A549 (cell line): ENCODE results near the gene LMAN2L. TPM values are rescaled to one million over a fixed set of nuclear protein-coding genes. Genes with fewer than 3 reads are reported as not detected.

Source experiments
- ATAC-seq, 2 experiments: fragments of 200-7000 bp in 1 of 2; fragments of >200 bp in 1 of 2; cut with Nextera tagmentation in 1 of 2; cut with Tn5 transposase in 1 of 2; 3 replicates each; pipeline versions ENCODE4 v1.8.0 to v1.9.1; 2018 to 2020; ENCODE audit warnings: mild to moderate bottlenecking in 1 of 2, moderate library complexity in 1 of 2
- CTCF ChIA-PET: fragments of 300-600 bp; sonication (Branson Sonifier 250); formaldehyde crosslinking; extraction: SDS; loops from one replicate; lab custom pipeline; 2021; ENCODE audit warnings: antibody characterized with exemption, inconsistent platforms; lab: Yijun Ruan, JAX
- POLR2A ChIA-PET: fragments of 350-600 bp; formaldehyde crosslinking; extraction: SDS; loops from one replicate; lab custom pipeline; 2021; ENCODE audit warnings: antibody characterized with exemption, inconsistent platforms; lab: Yijun Ruan, JAX
- DNase-seq, 2 experiments: peaks; one replicate each; pipeline versions ENCODE4 v3.0.0 to v3.0.0-alpha.2; 2011 to 2016; ENCODE audit warnings: low read depth in 1 of 2, low spot score in 1 of 2
- FAIRE-seq: peaks from 2 replicates; lab custom pipeline; 2011; peaks lifted over from hg19 to GRCh38; lab: Jason Lieb, UNC
- H3K27ac ChIP-seq, 2 experiments: fragments of >200 bp; sonication (Bioruptor Twin); formaldehyde crosslinking; 3 replicates each; pipeline ENCODE4 v1.5.1; 2016 to 2017
- H3K4me1 ChIP-seq: fragments of >200 bp; sonication (Bioruptor Twin); formaldehyde crosslinking; 3 replicates; pipeline ENCODE4 v1.6.1; 2016
- H3K4me2 ChIP-seq: fragments of >200 bp; sonication (Bioruptor Twin); formaldehyde crosslinking; 3 replicates; pipeline ENCODE4 v1.6.1; 2016
- H3K4me3 ChIP-seq: fragments of >200 bp; sonication (Bioruptor Twin); formaldehyde crosslinking; 3 replicates; pipeline ENCODE4 v1.5.1; 2016
- H3K9me3 ChIP-seq: fragments of >200 bp; sonication (Bioruptor Twin); formaldehyde crosslinking; 3 replicates; pipeline ENCODE4 v1.6.1; 2016
- BCL3 ChIP-seq: fragments of >200 bp; sonication (Bioruptor Twin); formaldehyde crosslinking; IDR thresholded peaks from 3 replicates; pipeline ENCODE4 v1.6.1; 2016
- CHD2 ChIP-seq: fragments of 150-350 bp; IDR thresholded peaks from 2 replicates; pipeline ENCODE4 v1.6.1; 2014; ENCODE audit warnings: low read length; ENCODE audit not compliant: partially characterized antibody
- CHD4 ChIP-seq: fragments of 200-600 bp; sonication (generic); IDR thresholded peaks from 2 replicates; pipeline ENCODE4 v1.6.1; 2016; ENCODE audit warnings: antibody characterized with exemption, mild to moderate bottlenecking, borderline replicate concordance
- CTCF ChIP-seq: fragments of >200 bp; sonication (Bioruptor Twin); formaldehyde crosslinking; IDR thresholded peaks from 3 replicates; pipeline ENCODE4 v1.5.1; 2016
- EP300 ChIP-seq, 2 experiments: fragments of >200 bp; sonication (Bioruptor Twin); formaldehyde crosslinking; IDR thresholded peaks; 2 replicates in 1 of 2; 3 replicates in 1 of 2; pipeline ENCODE4 v1.6.1; 2016 to 2017
- FOSL2 ChIP-seq, 2 experiments: fragments of 450-650 bp in 1 of 2; fragments of >200 bp in 1 of 2; sonication (Bioruptor Twin) in 1 of 2; formaldehyde crosslinking; IDR thresholded peaks; 2 replicates each; pipeline versions ENCODE4 v1.5.0 to v1.6.1; 2016 to 2020; ENCODE audit warnings: mild to moderate bottlenecking in 1 of 2, moderate library complexity in 1 of 2
- FOXS1 ChIP-seq: fragments of 250-450 bp; sonication (Bioruptor Pico); IDR thresholded peaks from 2 replicates; pipeline ENCODE4 v1.5.0; 2020; ENCODE audit warnings: mild to moderate bottlenecking, moderate library complexity
- HDAC2 ChIP-seq: fragments of 200-600 bp; sonication (generic); IDR thresholded peaks from 2 replicates; pipeline ENCODE4 v1.6.1; 2016
- JUN ChIP-seq, 2 experiments: fragments of >200 bp; sonication (Bioruptor Twin); formaldehyde crosslinking; IDR thresholded peaks; 2 replicates in 1 of 2; 3 replicates in 1 of 2; pipeline ENCODE4 v1.6.1; 2016 to 2017
- KDM5A ChIP-seq: fragments of 200-600 bp; sonication (generic); IDR thresholded peaks from 2 replicates; pipeline ENCODE4 v1.6.1; 2016; ENCODE audit warnings: antibody characterized with exemption, mild to moderate bottlenecking
- MYC ChIP-seq: IDR thresholded peaks from 2 replicates; pipeline ENCODE4 v1.6.1; 2012; ENCODE audit warnings: mild to moderate bottlenecking, inconsistent platforms, low read length, improper control_type of control experiment, borderline replicate concordance
- NFE2L2 ChIP-seq: fragments of 150-350 bp; conservative IDR thresholded peaks from 2 replicates; pipeline ENCODE4 v1.6.1; 2014; ENCODE audit warnings: low read length
- PBX3 ChIP-seq: IDR thresholded peaks from 2 replicates; pipeline ENCODE4 v1.6.1; 2012
- POLR2AphosphoS2 ChIP-seq: conservative IDR thresholded peaks from 2 replicates; pipeline ENCODE4 v1.6.1; 2012; ENCODE audit warnings: low read length, improper control_type of control experiment, inconsistent platforms
- RNF2 ChIP-seq: fragments of 200-600 bp; sonication (generic); IDR thresholded peaks from 2 replicates; pipeline ENCODE4 v1.6.1; 2016; ENCODE audit warnings: low read depth, mild to moderate bottlenecking, antibody characterized with exemption, moderate library complexity, borderline replicate concordance
- SREBF2 ChIP-seq: fragments of 450-650 bp; IDR thresholded peaks from 2 replicates; pipeline ENCODE4 v1.6.1; 2014; ENCODE audit warnings: mild to moderate bottlenecking, moderate library complexity
- ZC3H11A ChIP-seq: fragments of 450-650 bp; IDR thresholded peaks from 2 replicates; pipeline ENCODE4 v1.6.1; 2014; ENCODE audit warnings: antibody characterized with exemption, mild to moderate bottlenecking
- ZFP36 ChIP-seq: fragments of 450-650 bp; IDR thresholded peaks from 2 replicates; pipeline ENCODE4 v1.6.1; 2014; ENCODE audit warnings: borderline replicate concordance; ENCODE audit not compliant: partially characterized antibody
- WGBS: methylation state at CpG from one replicate; pipeline ENCODE4 v1.1.6; 2017; ENCODE audit errors: missing lambda C conversion rate; 5-methylcytosine and 5-hydroxymethylcytosine counted together
- polyA plus RNA-seq, 4 experiments: library from polyadenylated mRNA; depleted of rRNA in 3 of 4; stranded (reverse); fragments of >200 nt; fragmentation: RNase III in 1 of 4; extraction: RNeasy Plus Mini Kit Qiagen cat#74134 plus additional on column Dnase treatment in 1 of 4; gene quantifications; 2 replicates in 3 of 4; 3 replicates in 1 of 4; pipeline ENCODE4 v1.2.3, GENCODE V29; 2011 to 2017

Gene LMAN2L
- polyA plus RNA-seq, 2 of the 4 experiments (the other 2 are of a cell fraction), result 24.3 to 28.0 TPM

GRCh38 chr2:96665083-96665569, 74.7 kb downstream of the LMAN2L start (continued):
- peak; percentile 56; the same call in 1 of the 3 replicates for TF ChIP-seq BCL3

DNA sequence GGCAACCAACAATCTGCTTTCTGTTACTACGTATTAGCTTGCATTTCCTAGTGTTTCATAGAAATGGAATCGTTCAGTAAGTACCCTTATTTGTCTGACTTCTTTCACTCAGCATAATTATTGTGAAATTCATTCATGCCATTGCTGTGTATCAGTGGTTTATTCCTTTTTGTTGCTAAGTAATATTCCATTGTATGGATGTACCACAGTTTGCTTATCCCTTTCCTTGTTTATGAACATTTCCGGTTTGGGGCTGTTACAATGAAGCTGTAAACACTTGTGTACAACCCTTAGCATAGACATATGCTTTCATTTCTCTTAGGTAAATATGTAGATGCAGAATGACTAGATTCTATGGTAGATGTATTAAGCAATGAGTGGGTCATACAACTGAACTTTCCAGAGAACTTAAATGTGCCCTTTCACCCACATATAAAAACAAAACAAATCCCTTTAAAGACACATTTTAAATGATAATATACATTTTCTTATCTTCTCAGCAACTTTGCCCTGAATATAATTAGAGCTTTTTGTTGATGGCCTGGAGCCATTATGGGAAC, 75.4 kb downstream of the LMAN2L start:
- POLR2A ChIA-PET, result interaction anchor here (1.4 kb wide), 1 partner anchor 27 kb away, joined by 26 read pairs; the partner anchor contains the start of gene KANSL3
- peak overlapping the region; percentile 52 to 88; a peak in 5 of 6 replicates for H3K27ac ChIP-seq
- peaks cover 6% of the 10 kb centered on the region; the same call in 2 of the 3 replicates for H3K9me3 ChIP-seq
- WGBS, result 74% methylated on average over 3 of the region's 3 CpGs
- TF ChIP-seq ZC3H11A (no peak), FOXS1 (CRISPR knock-in tag) (no peak), POLR2AphosphoS2 (no peak), HDAC2 (0 out of 2 replicates have a peak, but pooled peaks have one; percentile 23), JUN (IDR thresholded peaks at IDR 0.05) (no peak), EP300 (IDR thresholded peaks at IDR 0.05) (no peak)
- TF ChIP-seq, all 56 proteins: peak for 1
- ATAC-seq (no peak), DNase-seq (no peak), FAIRE-seq (no peak)
- H3K4me1 ChIP-seq, result peaks cover 11% of the 10 kb centered on the region
- CTCF ChIA-PET, result interaction anchor here (0.6 to 0.7 kb wide), 3 partner anchors 25 to 133 kb away, joined by 3 read pairs; no protein-coding TSS in a partner anchor
- H3K4me2 ChIP-seq, result peak overlapping the region; percentile 13; the same call in 2 of the 3 replicates
- no peak overlapping the region for H3K4me3 ChIP-seq

DNA sequence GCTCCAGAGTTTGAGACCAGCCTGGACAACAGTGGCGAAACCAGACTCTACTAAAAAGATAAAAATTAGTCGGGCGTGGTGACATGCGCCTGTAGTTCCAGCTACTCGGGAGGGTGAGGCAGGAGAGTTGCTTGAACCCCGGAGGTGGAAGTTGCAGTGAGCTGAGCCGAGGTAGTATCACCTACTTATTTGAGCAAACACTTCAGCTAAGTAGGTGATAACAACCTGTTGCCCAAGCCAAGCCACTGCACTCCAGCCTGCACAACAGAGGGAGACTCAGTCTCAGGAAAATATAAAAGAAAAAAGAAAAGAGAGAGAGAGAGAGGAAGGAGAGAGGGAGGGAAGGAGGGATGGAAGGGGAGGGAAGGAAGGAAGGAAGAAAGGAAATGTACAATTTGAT, 76.0 kb downstream of the LMAN2L start:
- ATAC-seq (no peak), FAIRE-seq (no peak)
- CTCF ChIA-PET, result interaction anchor here (0.6 to 1.1 kb wide), 2 partner anchors 111 to 133 kb away, joined by 3 read pairs; no protein-coding TSS in a partner anchor
- Histone ChIP-seq H3K4me2 (no peak overlapping the region), H3K27ac (peak overlapping the region in 1 of 2 experiments; percentile 88; a peak in 2 of 6 replicates), H3K4me3 (no peak overlapping the region), H3K4me1 (peaks cover 11% of the 10 kb centered on the region), H3K9me3 (peaks cover 6% of the 10 kb centered on the region; the same call in 2 of the 3 replicates)
- TF ChIP-seq NFE2L2 (no peak), PBX3 (no peak), HDAC2 (no peak), FOXS1 (CRISPR knock-in tag) (no peak), FOSL2 (IDR thresholded peaks at IDR 0.05) (no peak), FOSL2 (CRISPR knock-in tag; IDR thresholded peaks at IDR 0.05) (no peak), ZFP36 (no peak), SREBF2 (no peak), CTCF (no peak), MYC (no peak), JUN (IDR thresholded peaks at IDR 0.05) (no peak), CHD4 (no peak)
- TF ChIP-seq, all 56 proteins: peak for 0
- WGBS, result 58% methylated on average over 7 of the region's 7 CpGs
- no peak for DNase-seq
- POLR2A ChIA-PET, result no interaction called here

GRCh38 chr2:96663177-96663576, 76.7 kb downstream of the LMAN2L start:
- POLR2A ChIA-PET, result no interaction called here
- Histone ChIP-seq H3K9me3 (peaks cover 6% of the 10 kb centered on the region; the same call in 2 of the 3 replicates), H3K27ac (peak overlapping the region in 1 of 2 experiments; percentile 88; a peak in 2 of 6 replicates), H3K4me1 (peaks cover 11% of the 10 kb centered on the region), H3K4me2 (no peak overlapping the region), H3K4me3 (no peak overlapping the region)
- WGBS, result 82% methylated on average over 5 of the region's 5 CpGs
- CTCF ChIA-PET, result interaction anchor here (1.0 to 1.1 kb wide), 2 partner anchors 11 to 112 kb away, joined by 3 read pairs; no protein-coding TSS in a partner anchor
- ATAC-seq, result no peak
- no peak for FAIRE-seq
- DNase-seq, result no peak
- TF ChIP-seq KDM5A (no peak), RNF2 (no peak), CHD2 (no peak)
